SU-DHL-6 (cell line): ENCODE results near the gene DSG3.

Experiments used
- H2AFZ ChIP-seq: fragments of 200-600 bp; sonication (generic); 2 replicates; pipeline ENCODE4 v1.6.1; 2014; ENCODE audit warnings: low read depth, mild to moderate bottlenecking, moderate library complexity, mixed read lengths, antibody characterized with exemption, low read length; ENCODE audit not compliant: severe bottlenecking
- H3F3A ChIP-seq: fragments of 200-600 bp; shearing (Covaris generic); 2 replicates; pipeline ENCODE4 v1.6.0; 2016; ENCODE audit warnings: antibody characterized with exemption, mild to moderate bottlenecking; ENCODE audit not compliant: insufficient read depth
- H3K27ac ChIP-seq: fragments of 200-600 bp; sonication (generic); 2 replicates; pipeline ENCODE4 v1.5.1; 2016; ENCODE audit warnings: low read depth, mild to moderate bottlenecking, low read length, moderate library complexity, mixed read lengths
- H3K27me3 ChIP-seq: fragments of 200-600 bp; sonication (generic), shearing (Covaris generic); 2 replicates; pipeline ENCODE4 v1.6.0; 2014; ENCODE audit warnings: mild to moderate bottlenecking, low read length
- H3K36me3 ChIP-seq: fragments of 200-600 bp; sonication (generic); 2 replicates; pipeline ENCODE4 v1.6.1; 2014; ENCODE audit warnings: mild to moderate bottlenecking, low read length, mixed read lengths
- H3K4me2 ChIP-seq: fragments of 300-600, 200-600 bp; shearing (Covaris generic), sonication (generic); 2 replicates; pipeline ENCODE4 v1.6.0; 2014; ENCODE audit warnings: low read length, low read depth, mild to moderate bottlenecking; ENCODE audit not compliant: poor library complexity, severe bottlenecking
- H3K4me3 ChIP-seq: fragments of 200-600 bp; sonication (generic); 2 replicates; pipeline ENCODE4 v1.5.1; 2014; ENCODE audit warnings: antibody characterized with exemption, low read length, mild to moderate bottlenecking, mixed read lengths; ENCODE audit not compliant: insufficient read depth, poor library complexity, severe bottlenecking
- H3K79me2 ChIP-seq: fragments of 200-600 bp; sonication (generic); 2 replicates; pipeline ENCODE4 v1.6.1; 2014; ENCODE audit warnings: mild to moderate bottlenecking, low read length, moderate library complexity; ENCODE audit not compliant: insufficient read depth
- H3K9ac ChIP-seq: fragments of 200-600 bp; sonication (generic); 2 replicates; pipeline ENCODE4 v1.7.0; 2014; ENCODE audit warnings: mild to moderate bottlenecking, low read length
- H3K9me2 ChIP-seq: fragments of 200-600 bp; sonication (generic); replicated peaks from 2 replicates; pipeline ENCODE4 v1.6.1; 2014; ENCODE audit warnings: low read length; ENCODE audit not compliant: insufficient read depth
- H3K9me3 ChIP-seq: fragments of 200-600 bp; sonication (generic); 2 replicates; pipeline ENCODE4 v1.6.1; 2014; ENCODE audit warnings: low read length, mixed read lengths; ENCODE audit not compliant: insufficient read depth
- H4K20me1 ChIP-seq: fragments of 200-600 bp; sonication (generic); 2 replicates; pipeline ENCODE4 v1.6.1; 2014; ENCODE audit warnings: low read depth, mild to moderate bottlenecking, antibody characterized with exemption, low read length, moderate library complexity, mixed read lengths
- EZH2phosphoT487 ChIP-seq: fragments of 200-600 bp; sonication (generic), shearing (Covaris generic); conservative IDR thresholded peaks from 2 replicates; pipeline ENCODE4 v1.6.1; 2018; ENCODE audit warnings: mild to moderate bottlenecking, antibody characterized with exemption, low read length, moderate library complexity, mixed read lengths
- TF ChIP-seq, protein P1 (sequence below): fragments of 200-600 bp; sonication (generic); IDR thresholded peaks from one replicate; pipeline ENCODE4 v1.5.1; 2017; ENCODE audit warnings: antibody characterized with exemption, mild to moderate bottlenecking, low read length, moderate library complexity; ENCODE audit not compliant: insufficient read depth, poor library complexity, severe bottlenecking

The DSG3 gene

DNA sequence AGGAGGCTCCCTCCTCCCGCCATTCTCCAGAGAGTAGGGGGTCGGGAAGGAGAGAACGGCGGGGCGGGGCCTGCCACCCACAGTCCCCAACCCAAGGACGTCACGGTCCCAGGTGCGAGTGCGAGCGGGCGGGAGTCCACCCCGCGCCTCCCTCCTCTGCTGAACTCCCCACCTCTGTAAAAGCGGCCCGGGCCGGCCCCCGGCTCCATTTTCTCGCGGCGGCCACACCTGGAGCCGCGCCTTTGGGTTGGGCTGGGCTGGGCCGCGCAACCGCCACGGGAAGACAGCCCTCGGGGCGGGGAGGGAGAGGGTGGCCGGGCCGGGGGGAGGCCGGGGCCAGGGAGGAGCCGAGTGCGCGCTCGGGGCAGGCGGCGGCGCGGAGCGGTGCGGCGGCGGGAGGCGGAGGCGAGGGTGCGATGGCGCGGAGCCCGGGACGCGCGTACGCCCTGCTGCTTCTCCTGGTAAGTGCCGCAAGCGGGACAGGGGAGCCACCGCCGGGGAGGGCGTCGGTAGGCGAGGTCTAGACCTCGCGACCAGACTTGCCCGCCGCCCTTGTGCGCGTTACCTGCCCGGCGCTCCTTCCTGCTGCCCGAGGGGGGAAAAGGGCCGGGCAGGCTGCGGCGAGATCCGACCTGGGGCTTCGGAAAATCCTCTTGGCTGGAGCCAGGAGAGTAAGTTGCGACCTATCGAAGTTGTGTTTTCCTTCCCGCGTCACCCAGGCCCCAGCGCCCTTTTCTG lies 50.5 kb downstream of the DSG3 start, which contains the start of gene DSG2:
TSS of gene DSG2 (plus strand) at position 342 of the 738 bp plus-strand sequence. CDS start at position 417, 75 bp downstream.
- TF ChIP-seq EZH2phosphoT487: no peak
- TF ChIP-seq, protein P1, sequence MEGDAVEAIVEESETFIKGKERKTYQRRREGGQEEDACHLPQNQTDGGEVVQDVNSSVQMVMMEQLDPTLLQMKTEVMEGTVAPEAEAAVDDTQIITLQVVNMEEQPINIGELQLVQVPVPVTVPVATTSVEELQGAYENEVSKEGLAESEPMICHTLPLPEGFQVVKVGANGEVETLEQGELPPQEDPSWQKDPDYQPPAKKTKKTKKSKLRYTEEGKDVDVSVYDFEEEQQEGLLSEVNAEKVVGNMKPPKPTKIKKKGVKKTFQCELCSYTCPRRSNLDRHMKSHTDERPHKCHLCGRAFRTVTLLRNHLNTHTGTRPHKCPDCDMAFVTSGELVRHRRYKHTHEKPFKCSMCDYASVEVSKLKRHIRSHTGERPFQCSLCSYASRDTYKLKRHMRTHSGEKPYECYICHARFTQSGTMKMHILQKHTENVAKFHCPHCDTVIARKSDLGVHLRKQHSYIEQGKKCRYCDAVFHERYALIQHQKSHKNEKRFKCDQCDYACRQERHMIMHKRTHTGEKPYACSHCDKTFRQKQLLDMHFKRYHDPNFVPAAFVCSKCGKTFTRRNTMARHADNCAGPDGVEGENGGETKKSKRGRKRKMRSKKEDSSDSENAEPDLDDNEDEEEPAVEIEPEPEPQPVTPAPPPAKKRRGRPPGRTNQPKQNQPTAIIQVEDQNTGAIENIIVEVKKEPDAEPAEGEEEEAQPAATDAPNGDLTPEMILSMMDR: no peak
- Histone ChIP-seq H3K9me3 (no peaks in the 10 kb centered on the region), H3K79me2 (no peaks in the 10 kb centered on the region), H4K20me1 (no peaks in the 10 kb centered on the region), H3K4me2 (no peak within 1 kb of the TSS), H3K36me3 (no peaks in the 10 kb centered on the region), H3K4me3 (no peak within 1 kb of the TSS), H2AFZ (no peak within 1 kb of the TSS), H3K27ac (no peak within 1 kb of the TSS), H3K9ac (no peak within 1 kb of the TSS), H3K9me2 (no peaks in the 10 kb centered on the region), H3K27me3 (no peaks in the 10 kb centered on the region), H3F3A (no peaks in the 10 kb centered on the region)

DNA sequence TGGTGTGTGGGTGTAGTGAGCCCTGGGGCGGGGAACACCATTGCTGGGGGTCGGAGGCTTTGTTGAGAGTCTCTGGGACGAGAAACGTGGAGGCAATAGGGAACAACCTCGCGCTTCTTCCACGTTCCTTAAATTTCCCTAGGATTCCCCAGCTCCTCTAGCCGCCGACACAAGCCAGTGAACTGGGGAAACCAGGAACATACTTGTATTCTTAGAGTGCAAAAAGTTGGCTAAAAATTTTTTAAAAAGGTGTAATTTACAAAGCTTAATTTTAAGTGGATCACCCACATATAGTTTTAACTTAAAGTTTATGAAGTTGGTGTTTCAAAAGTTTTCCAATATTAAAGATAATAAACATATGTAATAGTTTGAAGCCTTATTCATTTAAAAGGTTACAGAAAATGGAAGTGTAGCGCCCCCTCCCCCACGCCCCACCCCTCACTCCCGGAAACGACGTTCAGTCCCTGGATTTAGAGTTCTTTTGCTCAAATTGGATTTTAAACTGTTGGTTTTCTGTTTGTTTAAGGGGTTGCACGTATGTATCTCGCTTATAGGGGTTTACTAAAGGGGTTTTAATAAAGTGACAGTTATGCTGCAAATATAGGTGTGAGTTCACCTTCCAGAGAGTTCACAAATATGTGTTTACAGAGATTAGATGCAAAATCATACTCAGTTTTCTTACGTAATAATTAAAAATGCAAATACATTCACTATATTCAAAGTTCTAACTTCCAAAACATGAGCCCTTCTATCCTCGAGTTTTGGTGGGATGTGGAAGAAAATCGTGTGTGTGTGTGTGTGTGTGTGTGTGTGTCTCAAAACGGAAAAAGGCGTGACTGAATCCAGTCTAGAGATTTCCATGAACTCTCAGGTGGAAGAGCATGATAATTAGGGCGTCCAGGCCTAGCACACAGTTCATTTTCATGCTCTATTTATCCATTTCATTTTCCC lies 51.3 kb downstream of the DSG3 start:
- no peaks in the 10 kb centered on the region for H3K27me3 ChIP-seq
- TF ChIP-seq, protein P1: no peak
- no peak for TF ChIP-seq EZH2phosphoT487
- no peaks in the 10 kb centered on the region for H3F3A ChIP-seq
- H3K4me2 ChIP-seq: no peak overlapping the region
- H3K9me3 ChIP-seq: no peaks in the 10 kb centered on the region
- no peak overlapping the region for H2AFZ ChIP-seq
- H3K79me2 ChIP-seq: no peaks in the 10 kb centered on the region
- H3K27ac ChIP-seq: no peak overlapping the region
- H4K20me1 ChIP-seq: no peaks in the 10 kb centered on the region
- H3K36me3 ChIP-seq: no peaks in the 10 kb centered on the region
- H3K4me3 ChIP-seq: no peak overlapping the region
- H3K9me2 ChIP-seq: no peaks in the 10 kb centered on the region
- no peak overlapping the region for H3K9ac ChIP-seq

DNA sequence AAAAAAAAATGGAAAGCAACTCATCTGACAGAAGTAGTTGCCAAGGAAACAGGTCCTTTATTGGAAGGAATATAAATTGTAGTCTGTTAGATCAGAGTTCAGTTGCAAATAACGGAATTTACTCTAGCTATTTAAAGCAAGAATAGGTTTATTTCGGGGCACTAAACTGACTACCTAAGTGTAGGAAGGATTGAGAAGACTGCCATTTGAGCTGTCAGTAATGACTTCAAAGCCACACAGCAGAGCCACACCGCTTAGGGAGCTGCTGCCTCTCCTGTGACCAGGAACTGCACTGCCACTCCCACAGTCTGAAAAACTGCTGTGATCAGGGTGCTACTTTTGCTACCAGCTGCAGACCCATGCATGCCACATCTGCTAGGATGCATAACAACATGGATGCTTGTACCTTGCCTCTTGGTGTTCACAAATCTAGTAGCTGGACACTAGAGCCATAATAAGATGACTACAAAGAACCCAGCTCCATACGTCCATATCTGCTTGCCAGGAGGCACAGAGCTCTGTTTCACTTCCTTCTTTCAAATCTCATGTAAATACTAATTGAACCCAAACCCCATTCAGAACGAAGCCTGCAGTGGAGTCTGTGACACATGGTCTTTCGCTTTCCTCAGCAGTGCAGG lies 52.6 kb downstream of the DSG3 start:
- Histone ChIP-seq H3K9me3 (no peaks in the 10 kb centered on the region), H3K9me2 (no peaks in the 10 kb centered on the region), H3K9ac (no peak overlapping the region), H3F3A (no peaks in the 10 kb centered on the region), H3K27ac (no peak overlapping the region), H3K79me2 (no peaks in the 10 kb centered on the region), H3K36me3 (no peaks in the 10 kb centered on the region), H3K4me3 (no peak overlapping the region), H4K20me1 (no peaks in the 10 kb centered on the region), H3K4me2 (no peak overlapping the region), H3K27me3 (no peaks in the 10 kb centered on the region), H2AFZ (no peak overlapping the region)
- TF ChIP-seq EZH2phosphoT487: no peak
- TF ChIP-seq, protein P1: no peak
